ENCODE results near the gene LSR.

The LSR gene, protein sequence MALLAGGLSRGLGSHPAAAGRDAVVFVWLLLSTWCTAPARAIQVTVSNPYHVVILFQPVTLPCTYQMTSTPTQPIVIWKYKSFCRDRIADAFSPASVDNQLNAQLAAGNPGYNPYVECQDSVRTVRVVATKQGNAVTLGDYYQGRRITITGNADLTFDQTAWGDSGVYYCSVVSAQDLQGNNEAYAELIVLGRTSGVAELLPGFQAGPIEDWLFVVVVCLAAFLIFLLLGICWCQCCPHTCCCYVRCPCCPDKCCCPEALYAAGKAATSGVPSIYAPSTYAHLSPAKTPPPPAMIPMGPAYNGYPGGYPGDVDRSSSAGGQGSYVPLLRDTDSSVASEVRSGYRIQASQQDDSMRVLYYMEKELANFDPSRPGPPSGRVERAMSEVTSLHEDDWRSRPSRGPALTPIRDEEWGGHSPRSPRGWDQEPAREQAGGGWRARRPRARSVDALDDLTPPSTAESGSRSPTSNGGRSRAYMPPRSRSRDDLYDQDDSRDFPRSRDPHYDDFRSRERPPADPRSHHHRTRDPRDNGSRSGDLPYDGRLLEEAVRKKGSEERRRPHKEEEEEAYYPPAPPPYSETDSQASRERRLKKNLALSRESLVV

DNA sequence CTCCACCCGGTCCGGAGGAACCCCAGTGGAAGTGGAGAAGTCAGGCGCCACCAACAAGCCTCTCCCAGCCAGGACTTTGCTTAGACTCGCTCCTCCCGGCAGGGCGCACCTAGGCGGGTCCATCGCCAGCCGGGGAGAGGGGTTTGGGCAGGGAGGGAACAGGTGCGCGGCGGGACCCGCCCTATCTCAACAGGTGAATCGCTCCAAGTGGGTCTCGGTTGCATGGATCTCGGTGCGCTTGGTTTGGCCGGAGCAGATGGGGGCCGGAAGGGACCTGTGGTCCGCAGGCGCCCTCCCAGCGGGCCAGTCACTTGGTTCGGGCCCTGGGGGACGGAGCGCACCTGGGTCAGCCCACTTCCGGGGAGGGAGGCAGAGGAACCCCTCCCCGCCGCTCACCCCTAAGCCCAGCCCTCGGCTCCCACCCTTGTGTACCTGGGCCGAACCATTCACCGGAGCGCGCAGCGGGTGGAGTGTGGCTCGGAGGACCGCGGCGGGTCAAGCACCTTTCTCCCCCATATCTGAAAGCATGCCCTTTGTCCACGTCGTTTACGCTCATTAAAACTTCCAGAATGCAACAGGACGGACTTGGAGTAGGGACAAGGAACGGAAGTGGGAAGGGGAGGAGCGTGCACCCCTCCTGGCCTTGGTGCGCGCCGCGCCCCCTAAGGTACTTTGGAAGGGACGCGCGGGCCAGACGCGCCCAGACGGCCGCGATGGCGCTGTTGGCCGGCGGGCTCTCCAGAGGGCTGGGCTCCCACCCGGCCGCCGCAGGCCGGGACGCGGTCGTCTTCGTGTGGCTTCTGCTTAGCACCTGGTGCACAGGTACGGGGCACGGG is at the start of gene LSR:
LSR (plus strand) TSS at position 693 of the 836 bp plus-strand sequence; CDS start at position 714, 21 bp downstream.
- CTCF ChIA-PET = interaction anchor here (1.5 kb wide), 1 partner anchor 247 kb away, joined by 3 read pairs; no protein-coding TSS in a partner anchor
- peak; percentile 97 for DNase-seq (ENCODE audit: extremely low spot score)
- TF ChIP-seq, protein P1, sequence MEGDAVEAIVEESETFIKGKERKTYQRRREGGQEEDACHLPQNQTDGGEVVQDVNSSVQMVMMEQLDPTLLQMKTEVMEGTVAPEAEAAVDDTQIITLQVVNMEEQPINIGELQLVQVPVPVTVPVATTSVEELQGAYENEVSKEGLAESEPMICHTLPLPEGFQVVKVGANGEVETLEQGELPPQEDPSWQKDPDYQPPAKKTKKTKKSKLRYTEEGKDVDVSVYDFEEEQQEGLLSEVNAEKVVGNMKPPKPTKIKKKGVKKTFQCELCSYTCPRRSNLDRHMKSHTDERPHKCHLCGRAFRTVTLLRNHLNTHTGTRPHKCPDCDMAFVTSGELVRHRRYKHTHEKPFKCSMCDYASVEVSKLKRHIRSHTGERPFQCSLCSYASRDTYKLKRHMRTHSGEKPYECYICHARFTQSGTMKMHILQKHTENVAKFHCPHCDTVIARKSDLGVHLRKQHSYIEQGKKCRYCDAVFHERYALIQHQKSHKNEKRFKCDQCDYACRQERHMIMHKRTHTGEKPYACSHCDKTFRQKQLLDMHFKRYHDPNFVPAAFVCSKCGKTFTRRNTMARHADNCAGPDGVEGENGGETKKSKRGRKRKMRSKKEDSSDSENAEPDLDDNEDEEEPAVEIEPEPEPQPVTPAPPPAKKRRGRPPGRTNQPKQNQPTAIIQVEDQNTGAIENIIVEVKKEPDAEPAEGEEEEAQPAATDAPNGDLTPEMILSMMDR (IDR thresholded peaks at IDR 0.05; ENCODE audit: control extremely low read depth, extremely low read depth, low read depth, missing control alignments) = no peak
- POLR2A ChIA-PET = no interaction called here

DNA sequence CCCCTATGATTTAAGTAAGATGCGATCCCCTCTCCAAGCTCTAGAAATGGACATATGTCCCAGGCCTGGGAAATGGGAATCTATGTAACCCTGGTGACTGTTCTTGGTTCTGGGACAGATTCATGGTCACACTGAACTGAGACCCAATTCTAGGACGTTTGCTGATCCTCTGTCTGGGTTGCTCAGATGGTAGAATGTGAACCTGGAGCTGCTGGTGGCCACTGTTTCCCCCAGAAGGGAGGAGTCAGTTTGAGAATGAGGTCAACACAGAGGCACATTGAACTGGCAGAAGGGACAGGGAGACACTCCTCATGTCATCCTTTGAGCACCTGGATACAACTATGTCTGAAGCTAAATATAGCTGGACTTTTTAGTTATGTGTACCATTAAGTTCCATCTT is 49.3 kb upstream of the LSR start:
- TF ChIP-seq, protein P1 (IDR thresholded peaks at IDR 0.05; ENCODE audit: control extremely low read depth, extremely low read depth, low read depth, missing control alignments) = no peak
- DNase-seq (ENCODE audit: extremely low spot score) = no peak
- CTCF ChIA-PET = interaction anchor here (1.4 to 2.6 kb wide), 2 partner anchors 9 to 58 kb away, joined by 6 to 9 read pairs; no protein-coding TSS in a partner anchor
- POLR2A ChIA-PET = interaction anchor here (0.5 kb wide), 1 partner anchor 56 kb away, joined by 3 read pairs; the partner anchor contains the start of gene FXYD7

DNA sequence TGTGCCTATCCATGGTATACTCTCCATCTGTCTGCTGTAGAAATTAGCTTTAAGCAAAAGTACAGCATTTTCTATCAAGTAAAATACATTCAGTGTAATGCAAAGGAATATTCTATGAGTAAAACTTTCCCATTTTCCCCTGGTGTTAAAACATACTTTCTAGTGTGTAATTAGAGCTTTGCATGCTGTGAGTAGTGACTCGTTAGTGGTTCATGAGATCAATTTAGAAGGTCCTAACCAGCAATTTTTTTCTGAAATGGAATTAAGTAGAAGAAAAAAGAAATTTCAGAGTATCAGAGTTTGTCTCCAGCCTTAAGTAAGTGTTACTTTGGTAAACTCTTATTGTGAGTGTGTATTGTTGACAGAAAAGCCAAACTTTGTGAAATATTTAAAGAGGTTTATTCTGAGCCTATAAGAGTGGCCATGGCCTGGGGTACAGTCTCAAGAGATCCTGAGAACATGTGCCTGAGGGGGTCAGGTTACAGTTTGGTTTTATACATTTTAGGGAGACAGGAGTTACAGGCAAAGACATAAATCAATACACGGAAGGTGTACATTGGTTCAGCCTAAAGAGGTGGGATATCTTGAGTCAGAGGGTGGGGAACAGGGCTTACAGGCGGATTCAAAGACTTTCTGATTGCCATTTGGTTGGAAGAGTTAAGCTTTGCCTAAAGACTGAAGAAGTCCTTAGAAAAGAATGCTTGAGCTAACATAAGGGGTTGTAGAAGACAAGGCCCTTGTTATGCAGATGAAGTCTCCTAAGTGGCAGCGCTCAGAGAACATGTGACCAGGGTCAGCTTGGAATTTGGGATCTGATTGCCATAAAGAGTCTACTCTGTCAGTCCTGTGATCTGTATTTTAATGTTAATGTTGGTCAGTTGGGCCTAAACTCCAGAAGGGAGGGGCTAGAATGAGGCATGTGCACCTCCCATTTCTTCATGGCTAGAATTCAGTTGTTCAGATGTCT is 45.8 kb upstream of the LSR start:
- ChIA-PET CTCF (interaction anchor here (0.8 to 0.9 kb wide), 2 partner anchors 34 to 67 kb away, joined by 3 read pairs; no protein-coding TSS in a partner anchor), POLR2A (no interaction called here)
- DNase-seq (ENCODE audit: extremely low spot score) = no peak
- TF ChIP-seq, protein P1 (IDR thresholded peaks at IDR 0.05; ENCODE audit: control extremely low read depth, extremely low read depth, low read depth, missing control alignments) = no peak

DNA sequence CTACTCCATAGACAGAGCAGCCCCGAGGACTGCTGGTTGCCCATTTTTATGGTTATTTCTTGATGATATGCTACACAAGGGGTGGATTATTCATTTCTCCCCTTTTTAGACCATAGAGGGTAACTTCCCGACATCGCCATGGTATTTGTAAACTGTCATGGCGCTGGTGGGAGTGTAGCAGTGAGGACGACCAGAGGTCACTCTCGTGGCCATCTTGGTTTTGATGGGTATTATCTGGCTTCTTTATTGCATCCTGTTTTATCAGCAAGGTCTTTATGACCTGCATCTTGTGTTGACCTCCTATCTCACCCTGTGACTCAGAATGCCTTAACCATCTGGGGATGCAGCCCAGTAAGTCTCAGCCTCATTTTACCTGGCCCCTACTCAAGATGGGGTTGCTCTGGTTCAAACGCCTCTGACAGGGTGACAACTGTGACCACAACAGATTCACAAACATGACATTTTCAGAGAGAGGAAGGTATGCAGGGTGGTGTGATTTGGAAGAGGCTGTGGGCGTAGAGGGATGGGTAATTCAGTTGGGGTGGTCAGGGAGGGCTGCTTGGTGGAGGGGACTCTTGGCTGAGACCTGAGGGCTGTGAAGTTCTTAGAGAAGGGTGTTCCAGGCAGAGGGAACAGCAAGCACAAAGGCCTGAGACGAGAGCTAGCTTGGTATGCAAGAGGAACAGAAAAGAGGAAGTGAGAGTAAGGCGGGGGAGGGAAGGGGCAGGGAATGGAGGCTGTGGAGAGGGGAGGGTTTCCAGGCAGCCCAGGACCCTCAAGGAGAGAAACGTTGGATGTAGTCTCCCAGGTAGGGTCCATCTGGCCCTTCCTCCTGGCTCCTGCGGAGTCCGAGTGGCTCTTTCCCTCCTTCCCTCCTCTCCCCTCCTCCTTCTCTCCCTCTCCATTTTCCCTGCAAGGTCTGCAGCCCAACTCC is 43.7 kb upstream of the LSR start:
- DNase-seq (ENCODE audit: extremely low spot score) = peak; percentile 75
- CTCF ChIA-PET = interaction anchor here (1.0 kb wide), 1 partner anchor 59 kb away, joined by 3 read pairs; no protein-coding TSS in a partner anchor
- TF ChIP-seq, protein P1 (IDR thresholded peaks at IDR 0.05; ENCODE audit: control extremely low read depth, extremely low read depth, low read depth, missing control alignments) = no peak
- POLR2A ChIA-PET = interaction anchor here (0.5 to 0.6 kb wide), 4 partner anchors 61 to 710 kb away, joined by 3 to 7 read pairs (median 4); partner anchors contain the start of gene PSENEN

DNA sequence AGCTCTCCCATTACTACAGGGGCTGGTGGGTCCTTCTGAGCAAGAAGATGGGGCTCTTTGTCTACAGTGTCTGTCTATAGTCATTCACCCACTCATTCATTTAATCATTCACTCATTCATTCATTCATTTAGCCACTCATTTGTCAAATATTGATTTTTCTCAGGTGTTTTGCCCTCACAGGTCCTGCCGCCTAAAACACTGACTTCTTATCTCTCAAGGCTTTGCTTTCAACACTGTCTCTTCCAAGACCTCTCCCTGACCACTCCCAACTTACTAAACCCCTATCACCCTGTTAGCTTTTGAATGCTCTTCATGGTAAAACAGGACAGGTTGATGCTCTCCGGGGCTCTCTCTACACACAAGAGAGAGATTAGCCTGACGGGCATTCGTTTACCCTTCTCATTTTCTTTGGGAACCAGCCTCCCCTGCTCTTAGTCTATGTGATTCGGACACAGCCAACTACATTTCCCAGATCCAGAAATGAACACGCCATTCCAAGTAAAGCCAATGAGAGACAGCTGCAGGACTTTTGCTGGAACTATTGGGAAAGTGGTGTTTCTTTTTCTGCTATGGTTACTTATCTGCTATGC is 43.0 kb upstream of the LSR start:
- ChIA-PET CTCF (interaction anchor here (1.1 to 1.9 kb wide), 3 partner anchors 69 to 162 kb away, joined by 3 to 4 read pairs (median 4); partner anchors contain the start of gene LGI4), POLR2A (interaction anchor here (0.5 kb wide), 2 partner anchors 61 to 709 kb away, joined by 3 to 7 read pairs; no protein-coding TSS in a partner anchor)
- no peak for DNase-seq (ENCODE audit: extremely low spot score)
- TF ChIP-seq, protein P1 (IDR thresholded peaks at IDR 0.05; ENCODE audit: control extremely low read depth, extremely low read depth, low read depth, missing control alignments) = no peak

Measured in GM10248 (cell line).